Activated naive CD8-positive, alpha-beta T cell (primary cell): ENCODE data around the gene WDR70.
"Not testable (repeated sequence)": the region's sequence is repeated elsewhere in the genome, so short reads cannot be mapped to it uniquely, and the experiment has no call there.

Experiments
- H3K27ac Mint-ChIP-seq: one replicate; pipeline ENCODE4 v1.8.0; 2021; ENCODE audit warnings: mixed read lengths
- H3K27me3 Mint-ChIP-seq: one replicate; pipeline ENCODE4 v1.8.0; 2021; ENCODE audit warnings: mixed read lengths
- H3K36me3 Mint-ChIP-seq: one replicate; pipeline ENCODE4 v1.8.0; 2021; ENCODE audit warnings: mixed read lengths
- H3K4me1 Mint-ChIP-seq: one replicate; pipeline ENCODE4 v1.8.0; 2021; ENCODE audit warnings: low read depth, mixed read lengths
- H3K4me3 Mint-ChIP-seq: one replicate; pipeline ENCODE4 v1.8.0; 2021; ENCODE audit warnings: mild to moderate bottlenecking, mixed read lengths
- H3K9me3 Mint-ChIP-seq: one replicate; pipeline ENCODE4 v1.8.0; 2021; ENCODE audit warnings: low read depth, mixed read lengths

The WDR70 gene

GRCh38 chr5:37565062-37565670 is 186.0 kb downstream of the WDR70 start:
- no peaks in the 10 kb centered on the region for H3K4me1 Mint-ChIP-seq
- no peak overlapping the region for H3K27ac Mint-ChIP-seq
- no peaks in the 10 kb centered on the region for H3K27me3 Mint-ChIP-seq
- no peak overlapping the region for H3K4me3 Mint-ChIP-seq
- H3K36me3 Mint-ChIP-seq = peaks cover 9% of the 10 kb centered on the region
- no peaks in the 10 kb centered on the region for H3K9me3 Mint-ChIP-seq

- H3K4me1 Mint-ChIP-seq = no peaks in the 10 kb centered on the region
- peaks cover 8% of the 10 kb centered on the region for H3K36me3 Mint-ChIP-seq
- no peak overlapping the region for H3K4me3 Mint-ChIP-seq
- H3K9me3 Mint-ChIP-seq = no peaks in the 10 kb centered on the region
- H3K27ac Mint-ChIP-seq = no peak overlapping the region
- H3K27me3 Mint-ChIP-seq = no peaks in the 10 kb centered on the region
These were observed 188.4 kb downstream of the WDR70 start for GRCh38 chr5:37567566-37567965.

GRCh38 chr5:37568018-37568753 is 189.1 kb downstream of the WDR70 start:
- no peak overlapping the region for H3K4me3 Mint-ChIP-seq
- peaks cover 12% of the 10 kb centered on the region for H3K36me3 Mint-ChIP-seq

GRCh38 chr5:37568893-37569292 is 189.8 kb downstream of the WDR70 start:
- no peaks in the 10 kb centered on the region for H3K27me3 Mint-ChIP-seq
- peaks cover 11% of the 10 kb centered on the region for H3K4me1 Mint-ChIP-seq
- H3K9me3 Mint-ChIP-seq = no peaks in the 10 kb centered on the region
- H3K27ac Mint-ChIP-seq = no peak overlapping the region
- no peak overlapping the region for H3K4me3 Mint-ChIP-seq
- H3K36me3 Mint-ChIP-seq = peaks cover 17% of the 10 kb centered on the region

More at GRCh38 chr5:37568018-37568753, 189.1 kb downstream of the WDR70 start:
- H3K27ac Mint-ChIP-seq = no peak overlapping the region
- H3K27me3 Mint-ChIP-seq = no peaks in the 10 kb centered on the region
- H3K4me1 Mint-ChIP-seq = peaks cover 5% of the 10 kb centered on the region
- H3K9me3 Mint-ChIP-seq = no peaks in the 10 kb centered on the region

GRCh38 chr5:37569466-37569865 is 190.3 kb downstream of the WDR70 start:
- Mint-ChIP-seq H3K27ac (no peak overlapping the region), H3K4me1 (peaks cover 16% of the 10 kb centered on the region), H3K36me3 (peaks cover 21% of the 10 kb centered on the region), H3K4me3 (no peak overlapping the region), H3K27me3 (no peaks in the 10 kb centered on the region), H3K9me3 (no peaks in the 10 kb centered on the region)

GRCh38 chr5:37570597-37570996 is 191.5 kb downstream of the WDR70 start:
- H3K36me3 Mint-ChIP-seq = peaks cover 25% of the 10 kb centered on the region
- H3K4me1 Mint-ChIP-seq = peaks cover 23% of the 10 kb centered on the region
- H3K27ac Mint-ChIP-seq = no peak overlapping the region
- H3K27me3 Mint-ChIP-seq = no peaks in the 10 kb centered on the region
- no peak overlapping the region for H3K4me3 Mint-ChIP-seq
- no peaks in the 10 kb centered on the region for H3K9me3 Mint-ChIP-seq

GRCh38 chr5:37571985-37572384 is 192.9 kb downstream of the WDR70 start:
- Mint-ChIP-seq H3K9me3 (no peaks in the 10 kb centered on the region), H3K4me1 (peaks cover 33% of the 10 kb centered on the region), H3K27ac (no peak overlapping the region), H3K4me3 (no peak overlapping the region), H3K27me3 (no peaks in the 10 kb centered on the region), H3K36me3 (peaks cover 26% of the 10 kb centered on the region)

GRCh38 chr5:37575541-37576489 is 196.7 kb downstream of the WDR70 start:
- no peaks in the 10 kb centered on the region for H3K27me3 Mint-ChIP-seq
- H3K27ac Mint-ChIP-seq = no peak overlapping the region
- peaks cover 22% of the 10 kb centered on the region for H3K36me3 Mint-ChIP-seq
- no peaks in the 10 kb centered on the region for H3K9me3 Mint-ChIP-seq
- peak overlapping the region; percentile 38 for H3K4me3 Mint-ChIP-seq
- peaks cover 33% of the 10 kb centered on the region for H3K4me1 Mint-ChIP-seq

- Mint-ChIP-seq H3K9me3 (no peaks in the 10 kb centered on the region), H3K27ac (no peak overlapping the region), H3K4me3 (no peak overlapping the region), H3K27me3 (no peaks in the 10 kb centered on the region), H3K36me3 (peaks cover 21% of the 10 kb centered on the region), H3K4me1 (peaks cover 33% of the 10 kb centered on the region)
These were observed 197.4 kb downstream of the WDR70 start for GRCh38 chr5:37576552-37576951.

GRCh38 chr5:37578176-37578575 is 199.1 kb downstream of the WDR70 start:
- no peak overlapping the region for H3K27ac Mint-ChIP-seq
- peaks cover 18% of the 10 kb centered on the region for H3K36me3 Mint-ChIP-seq
- peaks cover 28% of the 10 kb centered on the region for H3K4me1 Mint-ChIP-seq

GRCh38 chr5:37580106-37580505 is 201.0 kb downstream of the WDR70 start:
- Mint-ChIP-seq H3K4me1 (peaks cover 12% of the 10 kb centered on the region), H3K36me3 (peaks cover 5% of the 10 kb centered on the region), H3K27me3 (no peaks in the 10 kb centered on the region), H3K9me3 (no peaks in the 10 kb centered on the region), H3K4me3 (no peak overlapping the region), H3K27ac (no peak overlapping the region)

More at GRCh38 chr5:37578176-37578575, 199.1 kb downstream of the WDR70 start:
- Mint-ChIP-seq H3K9me3 (no peaks in the 10 kb centered on the region), H3K27me3 (no peaks in the 10 kb centered on the region), H3K4me3 (no peak overlapping the region)

- Mint-ChIP-seq H3K27ac (no peak overlapping the region), H3K27me3 (no peaks in the 10 kb centered on the region), H3K4me3 (no peak overlapping the region), H3K9me3 (no peaks in the 10 kb centered on the region), H3K36me3 (peaks cover 4% of the 10 kb centered on the region), H3K4me1 (no peaks in the 10 kb centered on the region)
These were observed 203.1 kb downstream of the WDR70 start for GRCh38 chr5:37582202-37582601.

- H3K4me1 Mint-ChIP-seq, H3K27me3 Mint-ChIP-seq, H3K4me3 Mint-ChIP-seq, H3K27ac Mint-ChIP-seq: not testable (repeated sequence)
- Mint-ChIP-seq H3K9me3 (peaks cover 18% of the 10 kb centered on the region), H3K36me3 (peaks cover 37% of the 10 kb centered on the region)
These were observed 214.2 kb downstream of the WDR70 start for GRCh38 chr5:37593292-37593691.

GRCh38 chr5:37594864-37595263 is 215.7 kb downstream of the WDR70 start:
- not testable (repeated sequence) for H3K27ac Mint-ChIP-seq, H3K4me1 Mint-ChIP-seq, H3K27me3 Mint-ChIP-seq, H3K4me3 Mint-ChIP-seq
- peaks cover 24% of the 10 kb centered on the region for H3K9me3 Mint-ChIP-seq
- H3K36me3 Mint-ChIP-seq = peaks cover 42% of the 10 kb centered on the region

GRCh38 chr5:37598733-37599132 is 219.6 kb downstream of the WDR70 start:
- Mint-ChIP-seq H3K27me3 (no peaks in the 10 kb centered on the region), H3K36me3 (peaks cover 30% of the 10 kb centered on the region), H3K9me3 (peaks cover 22% of the 10 kb centered on the region), H3K4me3 (no peak overlapping the region), H3K27ac (no peak overlapping the region), H3K4me1 (peaks cover 5% of the 10 kb centered on the region)
